GM12864 (cell line): Measurements from ENCODE around the gene TNFRSF21.

Source experiments
- DNase-seq: peaks from one replicate; pipeline ENCODE4 v3.0.0-alpha.2; 2011; ENCODE audit warnings: low read depth
- H3K4me3 ChIP-seq: 2 replicates; pipeline ENCODE4 v1.5.1; 2011; ENCODE audit warnings: mild to moderate bottlenecking, low read depth, low read length, control low read depth
- CTCF ChIP-seq: IDR thresholded peaks from 2 replicates; pipeline ENCODE4 v1.5.1; 2011; ENCODE audit warnings: low read depth, mild to moderate bottlenecking, moderate library complexity, low read length, control low read depth, inconsistent platforms; ENCODE audit errors: missing control alignments

Gene TNFRSF21

GRCh38 chr6:47352194-47352920, 42.7 kb upstream of the TNFRSF21 start:
- H3K4me3 ChIP-seq, result no peak overlapping the region
- no peak for TF ChIP-seq CTCF
- DNase-seq, result no peak

- no peak for DNase-seq
- no peak overlapping the region for H3K4me3 ChIP-seq
- no peak for TF ChIP-seq CTCF
These were observed 41.9 kb upstream of the TNFRSF21 start for GRCh38 chr6:47351621-47352020.

GRCh38 chr6:47349931-47350330, 40.2 kb upstream of the TNFRSF21 start:
- no peak for DNase-seq
- no peak for TF ChIP-seq CTCF
- no peak overlapping the region for H3K4me3 ChIP-seq

GRCh38 chr6:47348316-47348863, 38.7 kb upstream of the TNFRSF21 start:
- no peak overlapping the region for H3K4me3 ChIP-seq
- TF ChIP-seq CTCF, result no peak
- DNase-seq, result no peak

GRCh38 chr6:47345761-47346160, 36.1 kb upstream of the TNFRSF21 start:
- no peak for TF ChIP-seq CTCF
- no peak for DNase-seq
- H3K4me3 ChIP-seq, result no peak overlapping the region

- TF ChIP-seq CTCF, result no peak
- H3K4me3 ChIP-seq, result no peak overlapping the region
- no peak for DNase-seq
These were observed 34.3 kb upstream of the TNFRSF21 start for GRCh38 chr6:47344022-47344421.

- H3K4me3 ChIP-seq, result no peak overlapping the region
- no peak for DNase-seq
- no peak for TF ChIP-seq CTCF
These were observed 33.9 kb upstream of the TNFRSF21 start for GRCh38 chr6:47343600-47343999.
